Fibroblast of skin of left quadriceps (primary cell): ENCODE measurements around the gene COL23A1.

Experiments
- DNase-seq, 2 experiments: peaks; one replicate each; pipeline ENCODE4 v3.0.0-alpha.2; 2013; ENCODE audit warnings: low read depth in 2 of 2

The COL23A1 gene

DNA sequence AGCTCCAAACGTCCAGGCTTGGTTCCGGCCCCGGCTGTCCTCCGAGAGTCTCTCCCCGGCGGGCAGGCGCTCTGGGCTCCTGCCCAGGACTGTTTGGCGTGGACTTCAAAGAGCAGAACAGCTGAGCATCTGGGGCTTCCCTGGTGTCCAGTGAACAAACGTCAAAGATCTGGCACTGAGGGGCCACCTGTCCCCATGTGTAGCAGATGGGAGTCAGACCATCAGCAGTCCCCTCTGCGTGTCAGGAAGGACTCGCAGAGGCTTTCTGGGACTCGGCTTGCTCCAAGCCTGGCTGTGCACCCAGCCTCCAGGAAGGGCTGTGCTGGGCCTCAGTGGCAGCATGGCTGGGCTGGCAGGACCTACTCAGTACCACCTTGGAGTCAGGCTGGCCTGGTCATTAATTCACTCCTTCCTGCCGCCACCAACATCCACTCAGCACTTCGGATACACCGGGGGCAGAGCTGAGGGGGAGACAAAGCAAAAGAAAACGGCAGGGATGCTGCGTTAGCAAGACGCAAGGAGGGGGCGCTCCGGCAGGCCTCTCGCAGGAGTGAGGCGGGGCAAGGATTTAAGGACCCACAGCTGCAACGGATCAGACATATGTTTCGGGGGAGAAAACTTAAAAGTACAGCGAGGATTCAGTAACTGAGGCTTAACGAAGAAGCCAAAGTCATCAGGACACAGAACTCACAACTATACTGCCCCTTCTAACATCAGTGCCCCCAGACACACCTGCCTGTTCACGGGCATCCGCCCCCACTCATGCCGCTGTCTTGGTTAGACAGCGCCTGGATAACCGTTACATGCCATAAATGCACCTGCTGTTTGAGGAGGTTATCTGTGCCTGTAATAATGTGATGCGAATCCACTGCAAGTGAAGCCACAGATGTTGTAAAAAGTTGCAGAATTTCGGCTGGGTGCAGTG, 193.1 kb downstream of the COL23A1 start:
- no peak for DNase-seq

DNA sequence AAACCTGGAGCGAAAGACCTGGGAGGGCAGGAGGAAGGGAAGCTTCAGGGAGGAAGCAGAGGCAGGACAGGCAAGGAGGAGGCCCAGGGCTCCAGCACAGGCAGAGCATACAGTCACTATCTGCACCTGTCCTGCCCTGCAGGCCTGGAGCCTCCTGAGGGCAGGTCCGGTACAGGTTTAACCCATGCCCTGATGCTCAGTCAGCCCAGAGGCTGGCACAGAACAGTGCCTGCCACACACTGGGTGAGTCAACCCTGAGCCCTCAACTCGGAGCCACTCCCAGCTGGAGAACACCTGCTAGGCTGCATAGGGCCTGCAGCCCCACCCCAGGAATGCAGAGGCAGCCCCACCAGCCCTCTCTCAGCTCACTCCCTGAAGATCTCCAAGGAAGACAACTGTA, 196.1 kb downstream of the COL23A1 start:
- no peak for DNase-seq

DNA sequence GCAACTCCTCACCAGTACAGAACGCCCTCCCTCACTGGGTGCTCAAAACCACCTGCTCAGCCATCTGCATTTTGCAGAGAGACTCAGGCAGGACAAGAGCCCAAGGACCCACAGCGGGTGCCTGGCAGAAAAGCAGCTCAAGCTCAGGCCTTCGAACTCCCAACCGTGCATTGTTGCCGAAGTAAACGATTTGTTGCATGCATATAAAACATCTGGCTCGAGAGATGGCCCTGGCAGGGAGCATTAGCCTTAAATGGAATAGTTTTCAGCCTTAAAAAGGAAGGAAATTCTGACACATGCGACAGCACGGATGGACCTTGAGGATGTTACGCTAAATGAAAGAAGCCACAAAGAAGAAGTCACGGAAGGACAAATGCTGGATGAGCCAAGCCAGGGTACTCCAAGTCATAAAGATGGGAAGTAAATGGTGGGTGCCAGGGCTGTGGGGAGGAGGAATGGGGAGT, 197.2 kb downstream of the COL23A1 start:
- DNase-seq = no peak

DNA sequence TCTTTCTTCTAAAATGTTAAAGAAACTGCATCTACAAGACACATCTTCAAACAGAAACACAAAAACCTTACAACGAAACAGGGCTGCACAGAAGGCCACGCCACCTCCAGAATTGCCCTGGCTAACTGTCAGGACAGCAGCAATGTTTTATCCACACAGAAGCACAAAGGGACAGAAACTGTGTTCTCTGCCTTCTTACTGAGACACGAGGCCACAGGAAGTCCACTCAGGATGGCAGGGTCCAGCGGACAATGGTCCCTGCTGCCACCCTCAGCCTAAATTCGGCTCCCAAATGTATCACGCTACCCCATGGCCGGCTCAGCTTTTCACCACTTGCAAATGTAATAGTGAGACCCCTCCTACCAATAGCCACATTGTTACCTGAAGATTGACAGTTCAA, 197.8 kb downstream of the COL23A1 start:
- no peak for DNase-seq

DNA sequence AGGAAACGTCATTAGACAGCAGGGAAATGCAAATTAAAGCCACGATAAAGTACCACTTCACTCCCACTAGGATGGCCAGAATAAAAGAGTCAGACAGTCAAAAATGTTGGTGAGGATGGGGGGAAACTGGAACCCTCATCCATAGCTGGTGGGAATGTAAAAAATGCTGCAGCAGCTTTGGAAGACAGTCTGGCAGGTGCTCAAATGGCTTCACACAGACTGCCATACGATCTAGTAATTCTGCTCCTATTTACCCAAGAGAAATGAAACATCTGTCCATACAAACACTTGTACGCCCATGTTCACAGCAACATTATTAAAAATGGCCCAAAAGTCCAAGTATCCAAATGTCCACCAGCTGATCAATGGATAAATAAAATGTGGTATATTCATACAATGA, 198.7 kb downstream of the COL23A1 start:
- DNase-seq = no peak

DNA sequence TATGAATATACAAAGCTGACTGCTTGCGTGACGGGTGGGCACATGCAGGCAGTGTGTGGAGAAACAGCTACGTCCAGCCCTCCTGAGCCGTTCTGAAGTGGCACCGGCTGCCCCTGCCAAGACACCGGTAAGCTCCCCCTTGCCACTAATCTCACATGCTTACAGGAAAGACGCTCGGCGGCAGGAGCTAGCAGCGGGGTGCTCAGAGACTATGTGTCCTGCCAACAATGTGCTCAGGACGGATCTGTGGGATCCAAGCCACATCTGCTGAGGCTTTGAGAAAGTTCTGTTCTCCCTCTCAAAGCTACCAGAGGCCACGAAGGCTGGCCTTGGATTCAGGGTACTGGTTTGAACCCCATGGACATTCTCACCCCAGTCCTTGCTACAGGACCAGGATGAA, 200.4 kb downstream of the COL23A1 start:
- no peak for DNase-seq

DNA sequence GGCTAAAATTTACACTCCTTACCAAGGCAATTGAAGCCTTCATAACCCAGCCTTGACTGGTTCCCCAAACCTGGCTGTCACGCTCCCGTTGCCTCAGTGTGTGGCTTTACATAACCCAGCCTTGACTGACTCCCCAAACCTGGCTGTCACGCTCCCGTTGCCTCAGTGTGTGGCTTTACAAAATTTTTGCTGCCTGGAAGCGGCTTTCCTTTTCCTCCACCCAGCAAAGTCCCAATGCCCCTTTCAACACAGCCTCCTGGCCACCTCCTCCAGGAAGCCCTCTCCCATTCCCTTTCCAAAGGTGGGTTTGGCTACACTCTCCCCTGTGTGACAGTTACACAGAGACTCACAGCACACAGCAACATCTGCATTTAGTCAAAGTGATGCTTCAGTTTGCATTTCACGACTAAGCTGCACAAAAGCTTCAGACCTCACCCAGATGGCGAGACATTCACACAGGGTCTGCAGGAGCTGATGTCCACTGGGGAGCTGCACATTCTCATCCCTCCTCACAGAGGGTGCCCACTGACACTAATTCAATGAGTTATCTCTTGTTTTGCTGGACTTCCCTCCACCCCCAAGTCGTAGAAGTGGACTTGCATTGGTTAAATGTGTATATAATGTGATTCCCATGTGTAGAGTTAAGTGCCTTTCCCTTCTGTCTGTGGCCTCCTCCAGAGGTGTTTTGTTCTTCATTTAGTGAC, 201.0 kb downstream of the COL23A1 start:
- no peak for DNase-seq

DNA sequence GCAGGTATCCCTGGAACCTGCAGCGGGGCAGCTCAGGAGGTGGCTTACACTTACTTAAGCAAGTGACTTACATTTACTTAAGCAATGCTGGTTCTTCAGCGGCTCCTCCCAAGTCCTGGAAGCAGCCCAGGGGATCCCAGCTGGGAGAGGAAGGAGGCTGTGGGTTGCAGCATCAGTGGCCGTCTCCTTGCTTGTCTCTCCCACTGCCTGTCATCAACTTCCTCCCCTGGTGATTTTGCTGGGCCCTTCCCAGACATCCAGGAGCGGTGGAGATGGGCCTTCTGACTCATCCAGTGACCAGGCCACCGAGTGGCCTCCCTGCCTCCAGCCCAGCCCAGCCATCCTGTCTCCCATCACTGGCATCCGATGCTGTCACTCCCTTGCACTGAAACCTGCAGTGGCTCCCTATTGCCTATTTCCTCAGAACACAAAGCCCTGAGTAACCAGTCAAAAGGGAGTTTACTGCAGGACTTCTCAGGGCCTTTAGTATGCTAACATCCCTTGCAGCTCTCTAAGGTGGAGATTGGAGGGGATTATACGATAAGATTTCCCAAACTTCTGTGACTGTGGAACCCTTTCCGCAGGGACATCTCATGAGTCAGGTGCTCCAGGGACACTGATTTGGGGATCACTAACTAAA, 201.7 kb downstream of the COL23A1 start:
- DNase-seq = peak; percentile 41 to 52

DNA sequence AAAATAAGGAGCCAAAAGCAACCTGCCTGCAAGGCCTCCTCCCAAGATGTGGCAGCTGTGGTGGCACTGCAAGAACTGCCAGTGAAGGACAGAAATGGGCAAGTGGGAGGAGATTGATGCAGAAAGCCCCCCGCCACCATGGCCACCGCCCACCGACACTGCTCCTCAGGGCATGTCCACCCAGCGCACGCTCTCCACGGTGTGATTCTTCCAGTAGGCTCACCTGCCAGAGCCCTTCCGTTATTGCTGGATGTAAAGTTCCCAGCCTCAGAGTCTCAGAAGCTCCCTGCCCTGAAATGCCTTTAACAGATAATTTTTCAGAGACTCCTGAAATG, 202.4 kb downstream of the COL23A1 start:
- no peak for DNase-seq

DNA sequence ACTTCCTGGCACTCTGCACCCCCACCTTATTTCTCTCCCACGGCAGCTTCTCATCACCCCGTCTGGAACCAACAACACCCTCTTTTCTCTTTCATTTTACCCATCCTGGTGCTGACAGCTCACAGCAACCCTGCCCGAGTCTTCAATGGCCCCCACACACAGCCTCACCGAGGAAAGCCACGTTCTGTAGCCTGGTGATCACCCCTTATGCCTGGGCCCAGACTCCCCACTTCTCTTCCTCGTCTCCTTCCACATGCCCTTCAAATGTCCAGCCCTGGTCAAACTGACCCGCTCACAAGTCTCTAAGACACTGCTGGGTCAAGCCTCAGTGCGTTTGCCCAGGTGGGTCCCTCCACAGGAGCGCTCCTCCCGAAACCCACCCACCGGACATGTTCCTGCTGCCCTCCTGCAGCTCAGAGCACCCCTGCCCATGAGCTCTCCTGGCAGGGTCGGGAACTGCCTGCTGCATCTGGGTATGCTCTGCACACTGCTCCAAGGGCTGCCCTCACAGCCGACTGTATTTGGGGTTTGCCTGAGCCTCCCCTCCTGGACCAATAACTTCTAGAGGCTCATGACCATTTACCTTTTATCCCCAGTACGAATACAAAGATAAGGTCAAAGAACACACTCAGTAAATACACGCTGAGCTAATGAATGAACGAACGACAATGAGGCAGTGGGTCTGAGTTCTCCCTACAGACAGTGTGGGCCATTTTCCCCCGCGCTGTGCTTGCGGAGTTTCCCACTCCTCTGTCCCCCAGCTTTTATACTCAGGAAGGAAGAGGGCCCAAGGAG, 202.9 kb downstream of the COL23A1 start:
- no peak for DNase-seq

DNA sequence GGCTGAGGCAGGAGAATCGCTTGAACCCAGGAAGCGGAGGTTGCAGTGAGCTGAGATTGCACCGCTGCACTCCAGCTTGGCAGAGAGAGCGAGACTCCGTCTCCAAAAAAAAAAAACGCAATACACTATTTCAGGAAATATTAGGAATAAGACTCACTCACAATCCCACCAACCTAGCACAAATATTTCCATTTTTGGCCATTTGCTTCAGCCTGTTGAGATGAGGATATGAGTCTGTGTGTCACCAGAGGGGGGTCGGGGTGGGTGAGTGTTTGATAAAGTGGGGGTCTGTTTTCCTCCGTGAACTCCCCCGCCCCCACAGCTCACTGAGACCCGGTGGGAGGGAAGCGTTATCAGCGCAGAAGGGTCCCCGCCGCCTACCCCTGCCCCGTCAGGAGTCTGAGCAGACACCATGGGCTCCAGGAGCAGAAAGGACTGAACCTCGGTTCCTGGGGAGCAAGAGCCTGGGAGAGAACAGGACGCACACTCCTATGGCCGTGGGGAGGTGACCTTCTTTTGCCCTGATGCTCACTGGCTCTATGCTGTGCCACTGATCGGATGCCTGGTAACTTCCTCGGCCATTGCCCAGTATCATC, 203.8 kb downstream of the COL23A1 start:
- DNase-seq = no peak

DNA sequence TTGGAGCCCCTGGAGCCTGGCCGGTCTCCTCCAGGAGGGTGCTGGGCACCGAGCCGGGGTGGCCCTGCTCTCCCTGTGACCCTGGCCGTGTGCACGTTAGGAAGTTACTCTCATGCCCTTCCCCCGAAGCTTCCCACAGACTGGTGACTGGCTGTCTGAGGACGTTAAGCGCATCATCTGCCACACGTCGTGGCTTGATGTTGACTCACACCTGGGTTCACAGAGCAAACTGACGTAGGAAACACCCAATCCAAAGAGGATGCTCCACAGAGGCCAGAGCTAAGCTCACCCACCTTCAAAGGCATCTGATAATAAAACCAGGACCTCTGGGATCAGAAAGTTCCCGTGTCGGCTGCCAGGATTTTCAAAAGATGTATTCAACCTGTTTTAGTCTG, 204.7 kb downstream of the COL23A1 start:
- peak in 1 of 2 experiments; percentile 16 for DNase-seq

DNA sequence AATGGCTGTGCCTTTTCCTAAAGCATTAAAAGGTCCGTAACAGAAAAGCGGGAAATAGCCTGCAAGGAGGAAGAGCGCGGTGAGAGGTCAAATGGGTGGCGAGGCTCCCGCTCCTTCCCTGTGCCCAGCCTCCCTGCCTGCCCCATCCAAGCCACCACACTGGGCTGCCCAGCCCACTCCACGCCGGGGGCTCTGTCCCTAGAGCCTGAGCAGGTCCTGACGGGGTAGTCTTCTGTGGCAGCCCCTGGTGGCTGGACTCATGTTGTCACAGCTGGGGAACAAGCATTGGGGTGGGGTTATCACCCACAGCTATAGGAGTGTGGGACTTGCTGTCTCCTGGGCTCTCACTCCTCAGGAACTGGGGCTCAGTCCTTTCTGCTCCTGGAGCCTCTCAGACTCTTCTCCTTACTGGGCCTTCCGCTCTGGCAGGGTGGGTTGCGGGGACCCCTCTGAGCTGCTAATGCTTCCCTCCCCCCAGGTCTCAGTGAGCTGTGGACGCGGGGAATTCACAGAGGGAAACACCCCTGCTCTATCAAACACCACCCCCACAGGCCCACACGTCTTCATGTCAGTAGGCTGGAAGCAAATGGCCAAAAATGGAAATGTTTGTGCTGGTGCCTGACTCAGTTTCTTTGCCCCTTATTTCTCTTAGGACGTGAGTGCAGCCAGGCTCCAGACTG, 205.2 kb downstream of the COL23A1 start:
- no peak for DNase-seq

DNA sequence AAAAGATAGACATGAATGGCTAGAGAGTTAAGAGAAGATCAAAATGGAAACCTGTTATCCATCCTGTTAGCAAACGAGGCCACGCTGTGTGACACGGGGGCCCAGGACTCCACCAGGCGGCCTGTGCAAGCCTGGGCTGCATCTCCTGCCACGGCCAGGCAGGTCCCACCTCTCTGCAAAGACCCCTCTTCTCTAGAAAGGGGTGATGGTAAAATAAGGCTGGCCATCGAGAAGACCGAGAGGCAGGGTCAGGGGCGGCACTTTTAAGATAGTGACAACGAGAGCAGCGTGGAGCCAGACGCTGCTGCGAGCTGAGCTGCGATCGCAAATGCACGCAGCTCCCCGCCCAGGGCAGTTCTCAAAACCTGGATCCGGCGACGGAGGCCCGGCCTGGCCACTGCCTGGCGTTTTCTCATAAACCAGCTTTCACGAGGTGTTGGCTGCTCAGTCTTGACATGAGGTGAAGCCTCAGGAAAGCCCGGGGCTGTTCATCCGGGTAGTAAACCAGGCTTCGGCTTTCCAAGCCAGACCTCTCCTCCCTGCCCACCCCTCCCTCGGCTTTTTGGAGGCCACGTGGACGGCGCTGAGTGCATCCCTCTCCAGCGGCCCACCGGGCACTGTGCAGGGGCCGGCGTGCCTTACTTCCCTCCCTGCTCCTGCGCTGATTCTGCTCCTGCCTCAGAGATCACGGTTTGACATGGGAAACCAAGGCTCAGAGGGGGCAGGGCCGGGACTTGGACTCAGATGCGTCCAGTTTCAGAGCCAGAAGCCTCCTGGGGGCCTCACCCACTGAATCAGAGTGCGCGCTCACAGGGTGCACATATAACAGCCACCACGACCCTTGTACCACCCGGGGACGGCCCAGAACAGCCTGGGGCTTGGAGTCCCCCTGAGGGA, 206.0 kb downstream of the COL23A1 start:
- DNase-seq = no peak

DNA sequence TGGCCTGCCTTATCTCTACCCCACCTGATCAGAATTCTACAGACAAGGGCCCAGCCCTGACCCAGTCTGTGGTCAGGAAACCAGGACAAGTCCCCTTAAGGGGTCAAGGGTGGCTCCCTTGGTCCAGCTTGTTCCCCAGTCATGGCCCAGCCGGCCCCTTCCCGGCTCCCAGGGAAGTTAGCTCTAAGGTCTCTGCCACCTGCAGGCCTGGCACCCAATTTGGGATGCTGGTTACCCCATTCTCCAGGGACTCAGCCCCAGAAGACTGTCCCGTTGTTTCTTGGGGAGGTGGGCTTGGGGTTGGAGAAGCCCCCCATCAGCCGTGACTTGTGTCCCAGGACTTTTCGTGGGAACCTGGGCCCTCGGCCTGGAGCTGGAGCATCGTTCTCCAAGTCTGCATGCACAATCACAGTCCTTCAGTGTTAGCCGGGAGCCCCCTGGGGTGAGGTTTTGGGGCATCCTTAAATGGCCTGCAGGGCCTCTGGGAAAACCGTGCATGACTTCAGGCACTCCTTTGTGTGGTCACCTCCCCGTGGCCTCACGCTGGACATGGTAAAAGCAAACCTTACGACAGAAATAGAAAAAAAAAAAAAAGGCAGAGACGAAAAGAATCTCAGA, 206.8 kb downstream of the COL23A1 start:
- no peak for DNase-seq

DNA sequence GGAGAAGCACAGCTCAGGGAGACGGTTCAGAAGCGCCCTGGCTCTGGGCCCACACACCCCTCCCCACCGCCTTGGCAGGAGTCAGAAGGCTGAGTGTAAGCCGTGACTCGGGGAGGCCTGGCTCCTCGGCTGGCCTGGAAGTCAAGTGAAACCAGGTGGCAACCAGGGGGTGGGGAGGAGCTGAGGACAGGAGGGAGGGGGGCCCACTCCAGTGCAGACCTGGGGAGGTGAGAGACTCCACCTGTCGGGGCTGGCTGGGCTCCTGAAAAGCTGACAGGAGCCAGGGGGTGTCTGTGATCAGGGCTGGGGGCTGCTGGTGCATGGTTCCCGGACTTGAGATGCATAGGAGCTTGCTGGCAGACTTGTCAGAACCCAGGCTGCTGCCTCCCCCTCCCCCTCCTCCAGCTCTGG, 207.4 kb downstream of the COL23A1 start:
- DNase-seq = no peak

DNA sequence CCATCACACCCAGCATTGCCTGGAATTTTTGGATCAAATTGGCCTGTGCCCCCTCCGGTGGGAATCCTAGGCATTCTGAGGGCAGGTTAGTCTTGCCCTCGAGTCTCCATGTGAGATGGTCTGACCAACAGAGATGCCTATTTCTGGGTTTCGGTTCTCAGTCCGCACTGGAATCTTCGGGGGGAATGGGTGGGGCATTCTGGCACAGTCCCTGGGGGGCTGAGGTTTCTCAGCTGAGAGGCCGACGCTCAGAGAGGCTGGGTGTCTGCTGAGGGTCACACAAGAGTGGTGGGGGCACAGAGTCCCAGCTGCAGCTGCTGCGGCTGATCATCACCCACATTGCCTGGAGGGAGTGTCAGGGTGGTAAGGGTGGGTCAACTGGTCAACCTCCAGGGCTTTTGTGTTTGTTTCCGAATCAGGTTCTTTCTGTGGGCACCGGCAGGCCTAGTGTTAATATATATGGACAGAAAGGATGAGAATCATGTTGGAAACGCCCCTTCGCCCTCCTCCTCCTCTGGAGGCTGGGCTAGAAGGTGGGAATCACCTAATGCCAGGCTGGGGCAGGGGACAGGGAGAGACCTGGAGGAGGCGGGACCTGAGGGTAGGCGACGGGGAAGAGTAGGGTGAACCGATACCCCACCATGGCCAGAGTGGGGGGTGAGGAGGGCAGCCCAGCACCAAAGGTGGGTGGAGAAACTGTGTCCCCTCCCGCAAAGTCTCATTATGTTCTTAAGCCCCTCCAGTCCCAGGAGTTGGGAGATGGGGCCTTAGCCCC, 208.1 kb downstream of the COL23A1 start:
- DNase-seq = no peak

DNA sequence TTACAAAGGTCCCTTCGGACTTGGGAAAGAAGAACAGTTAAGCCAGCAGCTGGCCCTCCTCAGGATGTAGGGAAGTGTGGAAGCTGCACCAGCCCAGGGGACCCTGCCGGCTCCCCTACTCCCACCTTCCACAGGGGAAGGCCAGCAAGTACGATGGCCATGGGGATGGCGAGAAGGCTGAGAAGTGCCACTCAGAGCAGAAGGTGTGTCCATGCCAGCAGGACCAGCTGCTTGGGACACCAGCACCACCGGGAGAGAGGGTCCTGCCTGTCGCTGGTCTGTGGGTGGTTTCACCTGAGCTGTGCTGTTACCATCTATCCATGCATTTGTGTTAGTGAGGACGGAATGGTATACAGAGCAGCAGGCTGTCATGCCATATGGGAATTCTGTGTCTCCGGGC, 209.0 kb downstream of the COL23A1 start:
- DNase-seq = no peak
